ENCODE results near the gene IL31RA.

IL31RA gene

GRCh38 chr5:55885359-55885758, 34.2 kb downstream of the IL31RA start:
- Histone ChIP-seq H3K23ac (ENCODE audit: low read length) (no peak overlapping the region), H4K91ac (ENCODE audit: low read depth, low read length) (no peak overlapping the region), H3K4me1 (ENCODE audit: control insufficient read depth in 1 of 2, insufficient read depth in 2 of 2, low read length in 2 of 2) (peaks cover 0 to 2% of the 10 kb centered on the region in 2 experiments), H4K12ac (ENCODE audit: low read depth, low read length) (no peak overlapping the region), H3K79me1 (ENCODE audit: low read length) (no peaks in the 10 kb centered on the region), H2AK5ac (ENCODE audit: low read length) (no peak overlapping the region), H3K4ac (ENCODE audit: low read depth, low read length) (no peak overlapping the region), H3K18ac (ENCODE audit: low read length) (no peak overlapping the region), H3K4me3 (ENCODE audit: low read depth, low read length) (no peak overlapping the region), H3K27ac (ENCODE audit: low read depth, low read length) (no peak overlapping the region), H3K9me3 (ENCODE audit: insufficient read depth, low read depth, low read length) (no peaks in the 10 kb centered on the region), H3K4me2 (ENCODE audit: low read length) (no peak overlapping the region), H3K9ac (ENCODE audit: low read length) (no peak overlapping the region), H3K27me3 (ENCODE audit: insufficient read depth, low read length) (no peaks in the 10 kb centered on the region), H3K36me3 (ENCODE audit: control insufficient read depth in 1 of 2, insufficient read depth in 2 of 2, low read length in 2 of 2) (no peaks in the 10 kb centered on the region), H2AFZ (ENCODE audit: insufficient read depth, low read length, poor library complexity) (no peak overlapping the region), H2BK120ac (ENCODE audit: insufficient read depth, low read length, poor library complexity) (no peak overlapping the region), H2BK12ac (ENCODE audit: low read length) (no peak overlapping the region), H4K8ac (ENCODE audit: low read depth, low read length) (peak overlapping the region; percentile 7), H3K79me2 (ENCODE audit: control insufficient read depth, insufficient read depth, low read length, poor library complexity) (no peaks in the 10 kb centered on the region), H2BK5ac (ENCODE audit: low read depth, low read length, poor library complexity) (no peak overlapping the region), H3K14ac (ENCODE audit: low read length) (no peak overlapping the region)
- WGBS (ENCODE audit: extremely low coverage, insufficient coverage, insufficient read length): no CpG with 5 or more reads among the region's 9 CpGs
- DNase-seq: no peak

- Histone ChIP-seq H3K18ac (ENCODE audit: low read length) (no peak overlapping the region), H3K4ac (ENCODE audit: low read depth, low read length) (no peak overlapping the region), H2BK5ac (ENCODE audit: low read depth, low read length, poor library complexity) (no peak overlapping the region), H3K14ac (ENCODE audit: low read length) (no peak overlapping the region), H3K9me3 (ENCODE audit: insufficient read depth, low read depth, low read length) (no peaks in the 10 kb centered on the region), H2AFZ (ENCODE audit: insufficient read depth, low read length, poor library complexity) (no peak overlapping the region), H3K4me1 (ENCODE audit: control insufficient read depth in 1 of 2, insufficient read depth in 2 of 2, low read length in 2 of 2) (peaks cover 0 to 2% of the 10 kb centered on the region in 2 experiments), H3K27me3 (ENCODE audit: insufficient read depth, low read length) (no peaks in the 10 kb centered on the region), H4K8ac (ENCODE audit: low read depth, low read length) (no peak overlapping the region), H3K36me3 (ENCODE audit: control insufficient read depth in 1 of 2, insufficient read depth in 2 of 2, low read length in 2 of 2) (no peaks in the 10 kb centered on the region), H3K9ac (ENCODE audit: low read length) (no peak overlapping the region), H2AK5ac (ENCODE audit: low read length) (no peak overlapping the region), H3K23ac (ENCODE audit: low read length) (no peak overlapping the region), H4K12ac (ENCODE audit: low read depth, low read length) (no peak overlapping the region), H4K91ac (ENCODE audit: low read depth, low read length) (no peak overlapping the region), H2BK120ac (ENCODE audit: insufficient read depth, low read length, poor library complexity) (no peak overlapping the region), H2BK12ac (ENCODE audit: low read length) (no peak overlapping the region), H3K79me1 (ENCODE audit: low read length) (no peaks in the 10 kb centered on the region), H3K4me3 (ENCODE audit: low read depth, low read length) (no peak overlapping the region), H3K79me2 (ENCODE audit: control insufficient read depth, insufficient read depth, low read length, poor library complexity) (no peaks in the 10 kb centered on the region), H3K4me2 (ENCODE audit: low read length) (no peak overlapping the region), H3K27ac (ENCODE audit: low read depth, low read length) (no peak overlapping the region)
- no peak for DNase-seq
- no CpG with 5 or more reads among the region's 5 CpGs for WGBS (ENCODE audit: extremely low coverage, insufficient coverage, insufficient read length)
These were observed 37.0 kb downstream of the IL31RA start for GRCh38 chr5:55888205-55888604.

GRCh38 chr5:55892479-55892878, 41.3 kb downstream of the IL31RA start:
- Histone ChIP-seq H2AK5ac (ENCODE audit: low read length) (no peak overlapping the region), H3K27me3 (ENCODE audit: insufficient read depth, low read length) (no peaks in the 10 kb centered on the region), H2BK12ac (ENCODE audit: low read length) (no peak overlapping the region), H4K91ac (ENCODE audit: low read depth, low read length) (no peak overlapping the region), H2BK120ac (ENCODE audit: insufficient read depth, low read length, poor library complexity) (no peak overlapping the region), H3K18ac (ENCODE audit: low read length) (no peak overlapping the region), H3K9ac (ENCODE audit: low read length) (no peak overlapping the region), H3K23ac (ENCODE audit: low read length) (no peak overlapping the region), H3K79me2 (ENCODE audit: control insufficient read depth, insufficient read depth, low read length, poor library complexity) (no peaks in the 10 kb centered on the region), H2BK5ac (ENCODE audit: low read depth, low read length, poor library complexity) (no peak overlapping the region), H3K9me3 (ENCODE audit: insufficient read depth, low read depth, low read length) (no peaks in the 10 kb centered on the region), H3K79me1 (ENCODE audit: low read length) (no peaks in the 10 kb centered on the region), H3K14ac (ENCODE audit: low read length) (no peak overlapping the region), H3K4me1 (ENCODE audit: control insufficient read depth in 1 of 2, insufficient read depth in 2 of 2, low read length in 2 of 2) (peaks cover 0 to 4% of the 10 kb centered on the region in 2 experiments), H3K4me3 (ENCODE audit: low read depth, low read length) (no peak overlapping the region), H4K8ac (ENCODE audit: low read depth, low read length) (no peak overlapping the region), H3K27ac (ENCODE audit: low read depth, low read length) (no peak overlapping the region), H3K4ac (ENCODE audit: low read depth, low read length) (no peak overlapping the region), H3K4me2 (ENCODE audit: low read length) (no peak overlapping the region), H2AFZ (ENCODE audit: insufficient read depth, low read length, poor library complexity) (no peak overlapping the region), H4K12ac (ENCODE audit: low read depth, low read length) (no peak overlapping the region), H3K36me3 (ENCODE audit: control insufficient read depth in 1 of 2, insufficient read depth in 2 of 2, low read length in 2 of 2) (no peaks in the 10 kb centered on the region)
- WGBS (ENCODE audit: extremely low coverage, insufficient coverage, insufficient read length): no CpG with 5 or more reads among the region's 2 CpGs
- no peak for DNase-seq

- Histone ChIP-seq H3K27ac (ENCODE audit: low read depth, low read length) (no peak overlapping the region), H3K79me2 (ENCODE audit: control insufficient read depth, insufficient read depth, low read length, poor library complexity) (no peaks in the 10 kb centered on the region), H2AFZ (ENCODE audit: insufficient read depth, low read length, poor library complexity) (no peak overlapping the region), H3K14ac (ENCODE audit: low read length) (no peak overlapping the region), H2BK5ac (ENCODE audit: low read depth, low read length, poor library complexity) (no peak overlapping the region), H3K23ac (ENCODE audit: low read length) (no peak overlapping the region), H4K8ac (ENCODE audit: low read depth, low read length) (no peak overlapping the region), H3K9ac (ENCODE audit: low read length) (no peak overlapping the region), H2BK120ac (ENCODE audit: insufficient read depth, low read length, poor library complexity) (no peak overlapping the region), H4K91ac (ENCODE audit: low read depth, low read length) (no peak overlapping the region), H3K4me3 (ENCODE audit: low read depth, low read length) (no peak overlapping the region), H2AK5ac (ENCODE audit: low read length) (no peak overlapping the region), H3K9me3 (ENCODE audit: insufficient read depth, low read depth, low read length) (no peaks in the 10 kb centered on the region), H3K18ac (ENCODE audit: low read length) (no peak overlapping the region), H3K4me1 (ENCODE audit: control insufficient read depth in 1 of 2, insufficient read depth in 2 of 2, low read length in 2 of 2) (peaks cover 4 to 8% of the 10 kb centered on the region in 2 experiments), H2BK12ac (ENCODE audit: low read length) (no peak overlapping the region), H3K4ac (ENCODE audit: low read depth, low read length) (no peak overlapping the region), H3K4me2 (ENCODE audit: low read length) (no peak overlapping the region), H3K27me3 (ENCODE audit: insufficient read depth, low read length) (no peaks in the 10 kb centered on the region), H3K36me3 (ENCODE audit: control insufficient read depth in 1 of 2, insufficient read depth in 2 of 2, low read length in 2 of 2) (no peaks in the 10 kb centered on the region), H4K12ac (ENCODE audit: low read depth, low read length) (no peak overlapping the region), H3K79me1 (ENCODE audit: low read length) (no peaks in the 10 kb centered on the region)
- WGBS (ENCODE audit: extremely low coverage, insufficient coverage, insufficient read length): no CpG with 5 or more reads among the region's 3 CpGs
- DNase-seq: no peak
These were observed 43.0 kb downstream of the IL31RA start for GRCh38 chr5:55894135-55894534.

Data from trophoblast cell (in vitro differentiated cells and primary cell).